Endometrium (tissue), 2 donors: Measurements from ENCODE around the gene CNTNAP4.

ENCODE experiments used
- FAIRE-seq: peaks from 2 replicates; lab custom pipeline; 2012; peaks lifted over from hg19 to GRCh38; lab: Jason Lieb, UNC
- donor health status: control.
- donor health status: control.

CNTNAP4 gene

GRCh38 chr16:76309639-76310335, 32.6 kb downstream of the CNTNAP4 start:
- no peak for FAIRE-seq

GRCh38 chr16:76311260-76311659, 34.1 kb downstream of the CNTNAP4 start:
- no peak for FAIRE-seq

- no peak for FAIRE-seq
Observed at GRCh38 chr16:76318565-76318964, 41.4 kb downstream of the CNTNAP4 start.

- no peak for FAIRE-seq
Observed at GRCh38 chr16:76329106-76329505, 51.9 kb downstream of the CNTNAP4 start.

- FAIRE-seq: no peak
Observed at GRCh38 chr16:76335180-76335974, 58.2 kb downstream of the CNTNAP4 start.

- FAIRE-seq: no peak
Observed at GRCh38 chr16:76336112-76336511, 58.9 kb downstream of the CNTNAP4 start.

- no peak for FAIRE-seq
Observed at GRCh38 chr16:76338472-76338871, 61.3 kb downstream of the CNTNAP4 start.

- FAIRE-seq: no peak
Observed at GRCh38 chr16:76343769-76344168, 66.6 kb downstream of the CNTNAP4 start.

GRCh38 chr16:76345163-76345661, 68.0 kb downstream of the CNTNAP4 start:
- no peak for FAIRE-seq

GRCh38 chr16:76346210-76346609, 69.0 kb downstream of the CNTNAP4 start:
- no peak for FAIRE-seq

GRCh38 chr16:76351441-76351840, 74.2 kb downstream of the CNTNAP4 start:
- FAIRE-seq: no peak

- no peak for FAIRE-seq
Observed at GRCh38 chr16:76360404-76360803, 83.2 kb downstream of the CNTNAP4 start.

- no peak for FAIRE-seq
Observed at GRCh38 chr16:76370344-76370743, 93.1 kb downstream of the CNTNAP4 start.

- FAIRE-seq: no peak
Observed at GRCh38 chr16:76371441-76371840, 94.2 kb downstream of the CNTNAP4 start.

- FAIRE-seq: no peak
Observed at GRCh38 chr16:76373998-76374397, 96.8 kb downstream of the CNTNAP4 start.

- FAIRE-seq: no peak
Observed at GRCh38 chr16:76376988-76377387, 99.8 kb downstream of the CNTNAP4 start.

- FAIRE-seq: no peak
Observed at GRCh38 chr16:76378020-76378419, 100.8 kb downstream of the CNTNAP4 start.

GRCh38 chr16:76381096-76381495, 103.9 kb downstream of the CNTNAP4 start:
- no peak for FAIRE-seq

GRCh38 chr16:76385601-76386230, 108.5 kb downstream of the CNTNAP4 start:
- FAIRE-seq: no peak

GRCh38 chr16:76386784-76387183, 109.6 kb downstream of the CNTNAP4 start:
- FAIRE-seq: no peak

GRCh38 chr16:76387994-76388393, 110.8 kb downstream of the CNTNAP4 start:
- no peak for FAIRE-seq

GRCh38 chr16:76389126-76389525, 111.9 kb downstream of the CNTNAP4 start:
- FAIRE-seq: no peak

- no peak for FAIRE-seq
Observed at GRCh38 chr16:76390476-76390875, 113.3 kb downstream of the CNTNAP4 start.
